GM21717 (cell line): ENCODE data around the gene CLEC4C.
"Not testable (repeated sequence)": the region's sequence is repeated elsewhere in the genome, so short reads cannot be mapped to it uniquely, and the experiment has no call there.

Experiments
- ATAC-seq: cut with Tn5 transposase; IDR thresholded peaks from one replicate; pipeline ENCODE4 v1.9.1; 2021; ENCODE audit warnings: mild to moderate bottlenecking, moderate library complexity; ENCODE audit not compliant: unreplicated experiment

CLEC4C gene, protein sequence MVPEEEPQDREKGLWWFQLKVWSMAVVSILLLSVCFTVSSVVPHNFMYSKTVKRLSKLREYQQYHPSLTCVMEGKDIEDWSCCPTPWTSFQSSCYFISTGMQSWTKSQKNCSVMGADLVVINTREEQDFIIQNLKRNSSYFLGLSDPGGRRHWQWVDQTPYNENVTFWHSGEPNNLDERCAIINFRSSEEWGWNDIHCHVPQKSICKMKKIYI

DNA sequence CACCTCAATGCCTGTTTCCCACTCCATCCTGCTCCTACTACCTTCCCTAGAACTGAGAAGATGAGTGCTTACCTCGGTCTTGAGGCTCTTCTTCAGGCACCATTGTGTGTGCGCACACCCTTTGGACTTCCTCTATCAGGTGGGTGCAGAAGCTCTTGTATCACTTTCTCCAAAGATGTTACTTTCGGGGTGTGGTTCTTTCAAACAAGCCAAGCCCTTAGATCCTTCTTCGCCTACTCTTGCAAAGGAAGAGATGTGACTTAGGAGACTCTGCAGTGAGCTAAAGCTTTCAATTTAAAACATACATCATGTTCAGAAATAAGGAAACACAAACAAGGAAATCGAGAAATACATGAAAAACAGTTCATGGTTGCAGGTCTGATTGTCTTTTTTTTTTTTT, at the start of gene CLEC4C:
TSS of gene CLEC4C (minus strand) at position 130 of the 400 bp plus-strand sequence. CDS start at position 103, 27 bp downstream.
- ATAC-seq = no peak

- no peak for ATAC-seq
These were observed 46.0 kb upstream of the CLEC4C start for GRCh38 chr12:7793211-7793610.

GRCh38 chr12:7788884-7789528, 41.8 kb upstream of the CLEC4C start, which contains the start of gene NANOG:
Gene NANOG (plus strand): TSS chr12:7789402. CDS start chr12:7789615, 213 bp downstream.
- ATAC-seq = not testable (repeated sequence)

GRCh38 chr12:7788294-7788660, 41.1 kb upstream of the CLEC4C start:
- ATAC-seq = no peak

DNA sequence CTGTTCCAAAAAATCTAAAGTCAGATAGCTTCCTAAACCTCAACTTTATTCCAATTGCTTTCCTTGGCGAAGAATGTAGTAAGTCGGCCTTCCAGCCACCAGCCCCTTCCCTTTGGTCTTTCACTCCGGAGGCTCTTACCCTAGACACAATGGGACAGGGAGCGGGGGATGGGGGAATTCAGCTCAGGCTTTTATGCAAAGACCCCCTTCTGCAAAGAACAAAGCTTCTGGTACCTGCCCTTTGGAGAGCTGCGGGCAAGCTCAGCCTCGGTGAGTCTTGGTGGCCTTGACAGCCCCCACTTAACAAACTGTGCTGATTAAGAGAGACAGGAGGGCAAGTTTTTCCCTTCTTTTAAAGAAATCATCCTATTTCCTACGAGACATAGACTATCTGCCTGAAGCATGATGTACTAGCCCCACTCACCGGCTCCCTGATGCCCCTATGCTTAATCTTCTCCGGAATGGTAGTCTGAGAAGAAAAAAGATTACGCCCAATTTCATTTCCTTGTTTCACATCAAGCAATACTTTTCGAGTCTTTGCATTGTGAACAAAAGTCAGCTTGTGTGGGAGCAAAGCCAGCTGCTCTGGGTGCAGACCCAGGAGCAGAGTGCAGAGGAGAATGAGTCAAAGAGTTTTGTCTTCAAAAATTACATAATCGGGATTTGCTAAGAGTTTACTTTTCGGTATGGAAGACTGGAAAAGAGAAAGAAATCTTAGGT, 40.6 kb upstream of the CLEC4C start:
- ATAC-seq = no peak

- no peak for ATAC-seq
These were observed 37.5 kb upstream of the CLEC4C start for GRCh38 chr12:7784701-7785100.

- not testable (repeated sequence) for ATAC-seq
These were observed 36.3 kb upstream of the CLEC4C start for GRCh38 chr12:7783433-7783832.

DNA sequence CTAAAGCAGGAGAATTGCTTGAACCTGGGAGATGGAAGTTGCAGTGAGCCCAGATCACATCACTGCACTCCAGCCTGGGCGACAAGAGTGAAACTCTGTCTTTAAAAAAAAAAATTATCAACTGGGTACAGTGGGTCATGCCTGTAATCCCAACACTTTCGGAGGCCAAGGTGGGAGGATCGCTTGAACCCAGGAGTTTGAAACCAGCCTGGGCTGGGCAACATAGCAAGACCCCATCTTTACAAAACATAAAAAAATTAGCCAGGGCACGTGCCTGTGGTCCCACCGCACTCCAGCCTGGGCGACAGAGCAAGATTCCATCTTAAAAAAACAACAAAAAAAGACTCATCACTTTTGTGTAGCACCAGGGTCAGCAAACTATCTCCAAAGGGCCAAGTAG, 34.9 kb upstream of the CLEC4C start:
- no peak for ATAC-seq

GRCh38 chr12:7781274-7781673, 34.1 kb upstream of the CLEC4C start:
- ATAC-seq = no peak

- ATAC-seq = no peak
These were observed 22.8 kb upstream of the CLEC4C start for GRCh38 chr12:7769999-7770398.

GRCh38 chr12:7758766-7759140, 11.6 kb upstream of the CLEC4C start:
- no peak for ATAC-seq

DNA sequence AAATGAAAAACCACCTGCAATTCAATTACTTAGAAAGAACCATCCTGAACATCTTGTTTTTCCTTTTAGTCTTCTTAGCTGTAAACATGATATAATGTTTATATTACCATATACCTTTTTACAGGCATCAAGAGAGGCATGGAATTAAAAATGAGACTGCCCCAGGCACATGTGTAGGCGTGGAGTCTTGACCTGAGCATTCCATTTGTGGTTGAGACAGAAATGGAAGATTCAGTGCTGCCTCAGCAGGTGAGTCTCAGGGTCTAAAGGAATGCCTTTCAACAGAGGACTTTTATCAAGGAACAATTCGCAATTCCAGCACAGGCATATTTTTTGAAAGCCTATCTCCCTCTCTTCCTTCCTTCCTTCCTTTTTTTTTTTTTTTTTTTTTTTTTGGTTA, 9.8 kb upstream of the CLEC4C start:
- no peak for ATAC-seq

DNA sequence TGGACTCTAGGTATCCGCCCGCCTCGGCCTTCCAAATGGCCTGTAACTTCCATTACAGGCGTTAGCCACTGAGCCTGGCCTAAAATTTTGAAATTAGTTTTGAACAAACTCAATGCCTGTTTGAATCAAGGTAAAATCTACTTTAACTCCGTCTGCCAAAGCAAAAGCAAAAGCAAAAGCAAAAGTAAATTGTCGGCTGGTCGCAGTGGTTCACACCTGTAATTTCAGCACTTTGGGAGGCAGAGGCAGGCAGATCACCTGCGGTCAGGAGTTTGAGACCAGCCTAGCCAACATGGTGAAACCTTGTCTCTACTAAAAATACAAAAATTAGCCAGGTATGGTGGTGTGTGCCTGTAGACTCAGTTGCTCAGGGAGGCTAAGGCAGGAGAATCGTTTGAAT, 8.5 kb upstream of the CLEC4C start:
- ATAC-seq = not testable (repeated sequence)

DNA sequence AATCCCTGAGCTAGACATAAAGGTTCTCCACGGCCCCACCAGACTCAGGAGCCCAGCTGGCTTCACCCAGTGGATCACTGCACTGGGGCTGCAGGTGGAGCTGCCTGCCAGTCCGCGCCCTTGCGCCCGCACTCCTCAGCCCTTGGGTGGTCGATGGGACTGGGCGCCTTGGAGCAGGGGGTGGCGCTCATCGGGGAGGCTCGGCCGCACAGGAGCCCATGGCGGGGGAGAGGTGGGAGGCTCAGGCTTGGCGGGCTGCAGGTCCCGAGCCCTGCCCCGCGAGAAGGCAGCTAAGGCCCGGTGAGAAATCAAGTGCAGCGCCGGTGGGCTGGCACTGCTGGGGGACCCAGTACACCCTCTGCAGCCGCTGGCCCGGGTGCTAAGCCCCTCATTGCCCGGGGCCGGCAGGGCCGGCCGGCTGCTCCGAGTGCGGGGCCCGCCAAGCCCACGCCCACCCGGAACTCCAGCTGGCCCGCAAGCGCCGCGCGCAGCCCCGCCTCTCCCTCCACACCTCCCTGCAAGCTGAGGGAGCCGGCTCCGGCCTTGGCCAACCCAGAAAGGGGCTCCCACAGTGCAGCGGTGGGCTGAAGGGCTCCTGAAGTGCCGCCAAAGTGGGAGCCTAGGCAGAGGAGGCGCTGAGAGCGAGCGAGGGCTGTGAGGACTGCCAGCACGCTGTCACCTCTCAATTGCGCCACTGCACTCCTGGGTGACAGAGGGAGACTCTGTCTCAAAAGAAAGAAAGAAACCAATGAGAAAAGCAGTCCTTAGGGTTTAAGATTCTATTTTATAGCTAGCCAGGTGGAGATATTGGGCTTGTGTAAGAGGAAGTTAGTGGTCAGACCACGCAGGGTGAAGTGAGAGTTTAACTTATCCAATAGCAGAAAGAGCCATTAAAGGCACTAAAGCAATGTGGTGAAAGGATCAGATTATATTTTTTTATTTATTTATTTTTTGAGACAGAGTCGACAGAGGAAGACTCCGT, 5.1 kb upstream of the CLEC4C start:
- ATAC-seq = not testable (repeated sequence)

DNA sequence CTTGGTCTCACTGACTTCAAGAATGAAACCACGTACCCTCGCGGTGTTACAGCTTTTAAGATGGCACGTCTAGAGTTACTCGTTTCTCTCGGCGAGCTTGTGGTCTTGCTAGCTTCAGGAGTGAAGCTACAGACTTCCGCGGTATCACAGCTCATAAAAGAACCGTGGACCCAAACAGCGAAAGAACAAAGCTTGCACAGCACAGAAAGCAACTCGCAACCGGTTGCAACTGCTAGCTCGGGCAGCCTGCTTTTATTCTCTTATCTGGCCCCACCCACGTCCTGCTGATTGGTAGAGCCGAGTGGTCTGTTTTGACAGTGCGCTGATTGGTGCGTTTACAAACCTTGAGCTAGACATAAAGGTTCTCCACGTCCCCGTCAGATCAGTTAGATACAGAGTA, 4.2 kb upstream of the CLEC4C start:
- no peak for ATAC-seq

GRCh38 chr12:7750350-7750749, 3.2 kb upstream of the CLEC4C start:
- ATAC-seq = no peak

DNA sequence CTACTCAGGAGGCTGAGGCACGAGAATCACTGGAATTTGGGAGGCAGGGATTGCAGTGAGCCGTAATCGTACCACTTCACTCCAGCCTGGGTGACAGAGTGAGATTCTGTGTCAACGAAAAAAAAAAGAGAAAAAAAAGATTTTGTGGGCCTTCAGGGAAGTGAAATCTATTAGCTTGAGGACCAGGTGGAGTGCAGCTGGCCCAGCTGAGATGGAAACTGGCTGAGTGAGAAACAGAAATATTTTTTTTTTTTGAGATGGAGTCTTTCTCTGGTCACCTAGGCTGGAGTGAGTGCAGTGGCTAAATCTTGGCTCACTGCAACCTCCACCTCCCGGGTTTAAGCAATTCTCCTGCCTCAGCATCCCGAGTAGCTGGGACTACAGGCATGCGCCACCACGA, 2.3 kb upstream of the CLEC4C start:
- ATAC-seq = no peak

DNA sequence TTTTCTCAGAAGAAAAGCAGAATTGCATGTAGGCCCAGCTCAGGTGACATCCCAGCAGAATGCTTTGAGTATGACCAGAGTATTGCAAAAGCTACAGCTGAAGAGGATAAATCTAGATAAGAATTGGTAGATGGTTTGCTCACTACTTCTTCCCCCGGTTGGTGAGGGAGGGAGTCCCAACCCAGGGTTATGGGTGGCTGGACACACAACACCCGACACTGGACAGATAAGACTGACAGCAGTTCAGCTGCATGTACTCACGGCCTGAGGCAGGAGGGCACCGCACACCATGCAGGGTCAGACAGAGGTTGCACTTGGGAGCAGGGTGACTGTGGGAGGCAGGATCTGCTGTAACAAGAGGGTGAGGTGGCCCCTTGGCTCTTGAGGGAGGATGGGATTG, 1.7 kb upstream of the CLEC4C start:
- no peak for ATAC-seq

DNA sequence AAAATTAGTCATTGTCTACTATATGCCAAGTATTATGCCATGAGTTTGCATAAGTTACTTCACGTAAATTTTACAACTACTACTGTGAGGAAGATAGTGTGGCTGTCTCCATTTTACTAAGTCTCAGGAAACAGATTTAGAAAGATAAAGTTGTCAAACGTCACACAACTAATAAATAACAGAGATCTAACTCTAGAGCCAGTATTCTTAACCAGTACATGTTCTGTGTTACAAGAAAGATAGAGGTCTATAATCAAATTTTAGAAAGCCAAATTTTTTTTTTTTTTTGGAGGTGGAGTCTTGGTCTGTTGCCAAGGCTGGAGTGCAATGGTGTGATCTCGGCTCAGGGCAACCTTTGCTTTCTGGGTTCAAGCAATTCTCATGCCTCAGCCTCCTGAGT, 14.2 kb downstream of the CLEC4C start:
- ATAC-seq = no peak

DNA sequence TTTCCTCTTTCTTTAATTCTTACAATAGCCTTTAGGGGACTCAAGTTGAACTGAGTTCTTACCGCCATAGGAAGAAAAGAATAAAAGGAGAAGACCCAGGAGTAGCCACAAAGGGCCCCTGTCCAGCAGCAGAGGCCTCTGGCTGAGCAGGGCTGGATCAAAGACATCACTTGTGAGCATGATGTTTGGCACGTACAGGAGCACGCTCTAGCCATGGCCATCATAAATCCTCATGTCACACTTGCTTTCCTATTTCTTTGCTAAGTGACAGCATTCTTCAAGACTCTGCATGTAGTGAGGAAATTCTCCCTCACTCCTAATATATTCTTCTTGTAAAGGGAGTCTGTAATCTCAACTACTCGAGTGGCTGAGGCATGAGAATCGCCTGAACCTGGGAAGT, 15.7 kb downstream of the CLEC4C start:
- ATAC-seq = no peak

DNA sequence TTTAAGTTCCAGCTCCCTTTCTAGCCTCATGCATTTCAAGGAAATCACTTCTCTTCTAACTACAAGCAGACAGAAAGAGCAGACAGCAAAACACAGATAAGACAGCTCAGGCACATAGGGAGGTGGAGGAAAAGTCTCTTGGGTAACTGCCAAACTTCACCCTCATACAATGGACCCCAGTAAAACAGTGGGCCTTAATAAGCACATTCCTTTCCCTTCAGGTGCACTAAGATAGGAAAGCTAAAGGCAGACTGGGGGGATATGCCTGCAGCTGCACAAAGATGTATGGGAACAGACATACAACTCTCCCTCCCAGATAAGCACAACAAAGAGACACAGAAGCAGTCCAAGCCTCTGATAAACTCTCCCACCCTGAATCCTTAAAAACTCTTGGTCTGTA, 16.2 kb downstream of the CLEC4C start:
- not testable (repeated sequence) for ATAC-seq
